ENCODE data around the gene KAZN.

- TF ChIP-seq CTCF (IDR thresholded peaks at IDR 0.05) (no peak), POLR2A (IDR thresholded peaks at IDR 0.05) (no peak), EP300 (IDR thresholded peaks at IDR 0.05) (no peak)
Observed at GRCh38 chr1:14742181-14742980, 143.9 kb downstream of the KAZN start.
